Liver (tissue), 9 donors: ENCODE data around the gene CROCC2. TPM values are rescaled to one million over a fixed set of nuclear protein-coding genes. Genes with fewer than 3 reads are reported as not detected.

Experiments used
- DNase-seq: peaks from one replicate; pipeline ENCODE4 v3.0.0-alpha.2; 2017; ENCODE audit warnings: low spot score
- H3K27ac ChIP-seq, 2 donors: one replicate each; pipeline ENCODE4 v1.7.0; 2013; ENCODE audit warnings: inconsistent platforms in 2 of 2, low read length in 2 of 2, control low read depth in 1 of 2, low read depth in 1 of 2, mild to moderate bottlenecking in 1 of 2
- H3K27me3 ChIP-seq, 4 donors: one replicate each; pipeline versions ENCODE4 v1.6.1 to v1.7.0; 2013; ENCODE audit warnings: low read length in 3 of 4, inconsistent platforms in 1 of 4, mild to moderate bottlenecking in 1 of 4, moderate library complexity in 1 of 4; ENCODE audit not compliant: control insufficient read depth in 4 of 4, insufficient read depth in 4 of 4
- H3K36me3 ChIP-seq, 4 donors: one replicate each; pipeline versions ENCODE4 v1.6.1 to v1.7.0; 2013; ENCODE audit warnings: low read length in 3 of 4, mild to moderate bottlenecking in 3 of 4, low read depth in 1 of 4, moderate library complexity in 1 of 4; ENCODE audit not compliant: control insufficient read depth in 4 of 4, insufficient read depth in 3 of 4
- H3K4me1 ChIP-seq, 4 donors: one replicate each; pipeline versions ENCODE4 v1.6.1 to v1.7.0; 2013; ENCODE audit warnings: low read length in 3 of 4, mild to moderate bottlenecking in 3 of 4, moderate library complexity in 1 of 4; ENCODE audit not compliant: control insufficient read depth in 4 of 4, insufficient read depth in 4 of 4
- H3K4me3 ChIP-seq, 3 donors: one replicate each; pipeline versions ENCODE4 v1.6.1 to v1.7.0; 2013; ENCODE audit warnings: low read length in 3 of 3, control low read depth in 1 of 3, low read depth in 1 of 3, mild to moderate bottlenecking in 1 of 3
- H3K9ac ChIP-seq, 2 donors: one replicate each; pipeline ENCODE4 v1.7.0; 2013; ENCODE audit warnings: low read length in 2 of 2, mild to moderate bottlenecking in 2 of 2, moderate library complexity in 2 of 2, control low read depth in 1 of 2, low read depth in 1 of 2
- H3K9me3 ChIP-seq, 4 donors: one replicate each; pipeline versions ENCODE4 v1.6.1 to v1.7.0; 2013; ENCODE audit warnings: low read length in 3 of 4; ENCODE audit not compliant: control insufficient read depth in 4 of 4
- EGR1 ChIP-seq, 2 donors: IDR thresholded peaks; 2 replicates each; pipeline ENCODE4 v1.6.1; 2016 to 2018; ENCODE audit warnings: antibody characterized with exemption in 2 of 2, low read depth in 2 of 2
- FOXA1 ChIP-seq: IDR thresholded peaks from 2 replicates; pipeline ENCODE4 v1.6.1; 2016; ENCODE audit warnings: antibody characterized with exemption
- FOXA2 ChIP-seq: IDR thresholded peaks from 2 replicates; pipeline ENCODE4 v1.6.1; 2016; ENCODE audit warnings: antibody characterized with exemption
- GABPA ChIP-seq, 2 donors: IDR thresholded peaks in 1 of 2; conservative IDR thresholded peaks in 1 of 2; 2 replicates each; pipeline ENCODE4 v1.6.1; 2016; ENCODE audit warnings: antibody characterized with exemption in 2 of 2, mild to moderate bottlenecking in 1 of 2, moderate library complexity in 1 of 2
- HNF4A ChIP-seq, 2 donors: conservative IDR thresholded peaks; 2 replicates each; pipeline ENCODE4 v1.6.1; 2016; ENCODE audit warnings: antibody characterized with exemption in 2 of 2, mild to moderate bottlenecking in 2 of 2
- HNF4G ChIP-seq: IDR thresholded peaks from 2 replicates; pipeline ENCODE4 v1.6.1; 2016; ENCODE audit warnings: antibody characterized with exemption
- JUND ChIP-seq, 2 donors: IDR thresholded peaks; 2 replicates each; pipeline ENCODE4 v1.6.1; 2016; ENCODE audit warnings: antibody characterized with exemption in 2 of 2
- NR2F2 ChIP-seq: IDR thresholded peaks from 2 replicates; pipeline ENCODE4 v1.6.1; 2016; ENCODE audit warnings: antibody characterized with exemption
- RAD21 ChIP-seq, 2 donors: IDR thresholded peaks; 2 replicates each; pipeline ENCODE4 v1.6.1; 2016; ENCODE audit warnings: antibody characterized with exemption in 2 of 2, mild to moderate bottlenecking in 2 of 2
- RXRA ChIP-seq, 2 donors: IDR thresholded peaks; 2 replicates each; pipeline ENCODE4 v1.6.1; 2017 to 2018; ENCODE audit warnings: antibody characterized with exemption in 2 of 2, mild to moderate bottlenecking in 1 of 2
- SP1 ChIP-seq: IDR thresholded peaks from 2 replicates; pipeline ENCODE4 v1.6.1; 2018; ENCODE audit warnings: antibody characterized with exemption, mild to moderate bottlenecking
- TAF1 ChIP-seq: conservative IDR thresholded peaks from 2 replicates; pipeline ENCODE4 v1.6.1; 2016; ENCODE audit warnings: antibody characterized with exemption, mild to moderate bottlenecking
- YY1 ChIP-seq: IDR thresholded peaks from 2 replicates; pipeline ENCODE4 v1.6.1; 2016; ENCODE audit warnings: antibody characterized with exemption, mild to moderate bottlenecking
- WGBS: extraction: QIAGEN DNeasy Blood & Tissue Kit; methylation state at CpG from one replicate; pipeline ENCODE4 v1.1.7; 2013; 5-methylcytosine and 5-hydroxymethylcytosine counted together
- polyA plus RNA-seq, 2 donors: library from polyadenylated mRNA; stranded (reverse) in 1 of 2; unstranded in 1 of 2; fragments of 200-250 nt in 1 of 2; fragments of >200 nt in 1 of 2; fragmentation: Nextera tagmentation in 1 of 2; extraction: Ambion mirVana in 1 of 2; gene quantifications; one replicate each; pipeline versions ENCODE4 v1.2.1 to v1.2.3, GENCODE V29; 2013 to 2015
- total RNA-seq, 2 donors: library from RNA; depleted of rRNA; stranded (reverse); fragments of >200 nt; gene quantifications; one replicate each; pipeline ENCODE4 v1.2.3, GENCODE V29; 2014
- TF ChIP-seq, protein P1 (sequence below): fragments of 150-350 bp; IDR thresholded peaks from 2 replicates; pipeline ENCODE4 v1.5.1; 2017; ENCODE audit warnings: improper control_type of control experiment, low read depth, low read length; ENCODE audit not compliant: missing input control
- TF ChIP-seq, protein P2 (sequence below): IDR thresholded peaks from 2 replicates; pipeline ENCODE4 v1.6.1; 2016; ENCODE audit warnings: antibody characterized with exemption
- TF ChIP-seq, protein P3 (sequence below): IDR thresholded peaks from 2 replicates; pipeline ENCODE4 v1.6.1; 2016; ENCODE audit warnings: antibody characterized with exemption
- TF ChIP-seq, protein P4 (sequence below): IDR thresholded peaks from 2 replicates; pipeline ENCODE4 v1.6.1; 2016; ENCODE audit warnings: antibody characterized with exemption, mild to moderate bottlenecking
- donor health status: healthy.
- donor health status: healthy.
- donor health status: healthy.
- donor health status: healthy.
- donor health status: healthy.

The CROCC2 gene
- total and polyA plus RNA-seq, 4 donors = under 0.01 to 0.13 (median 0.05) TPM

DNA sequence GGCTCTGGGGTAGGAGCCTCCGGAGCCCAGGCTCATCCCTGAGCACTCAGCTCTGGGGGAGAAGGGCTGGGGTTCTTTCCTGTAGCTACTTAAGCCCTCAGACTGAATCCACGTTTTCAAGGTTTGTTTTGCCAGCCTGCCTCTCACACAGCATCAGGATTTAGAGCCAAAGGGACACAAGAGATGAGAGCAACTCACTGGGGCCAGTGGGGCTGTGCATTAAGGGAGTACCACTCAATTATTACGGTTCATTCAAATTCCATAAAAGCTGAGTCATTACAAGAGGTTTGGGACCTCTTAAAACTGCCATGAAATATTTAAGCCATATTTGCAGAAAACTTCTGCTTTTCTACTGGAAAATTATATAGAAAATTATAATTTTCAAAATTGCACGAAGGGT, 75.1 kb downstream of the CROCC2 start:
- Histone ChIP-seq H3K27me3 (no peaks in the 10 kb centered on the region), H3K36me3 (no peaks in the 10 kb centered on the region), H3K4me1 (peaks cover 13 to 28% (median 18%) of the 10 kb centered on the region in 4 donors), H3K27ac (no peak overlapping the region), H3K9me3 (no peaks in the 10 kb centered on the region), H3K9ac (no peak overlapping the region), H3K4me3 (no peak overlapping the region)
- whole genome bisulfite sequencing = 68% methylated on average over 4 of the region's 4 CpGs
- TF ChIP-seq YY1 = no peak
- TF ChIP-seq, protein P1, sequence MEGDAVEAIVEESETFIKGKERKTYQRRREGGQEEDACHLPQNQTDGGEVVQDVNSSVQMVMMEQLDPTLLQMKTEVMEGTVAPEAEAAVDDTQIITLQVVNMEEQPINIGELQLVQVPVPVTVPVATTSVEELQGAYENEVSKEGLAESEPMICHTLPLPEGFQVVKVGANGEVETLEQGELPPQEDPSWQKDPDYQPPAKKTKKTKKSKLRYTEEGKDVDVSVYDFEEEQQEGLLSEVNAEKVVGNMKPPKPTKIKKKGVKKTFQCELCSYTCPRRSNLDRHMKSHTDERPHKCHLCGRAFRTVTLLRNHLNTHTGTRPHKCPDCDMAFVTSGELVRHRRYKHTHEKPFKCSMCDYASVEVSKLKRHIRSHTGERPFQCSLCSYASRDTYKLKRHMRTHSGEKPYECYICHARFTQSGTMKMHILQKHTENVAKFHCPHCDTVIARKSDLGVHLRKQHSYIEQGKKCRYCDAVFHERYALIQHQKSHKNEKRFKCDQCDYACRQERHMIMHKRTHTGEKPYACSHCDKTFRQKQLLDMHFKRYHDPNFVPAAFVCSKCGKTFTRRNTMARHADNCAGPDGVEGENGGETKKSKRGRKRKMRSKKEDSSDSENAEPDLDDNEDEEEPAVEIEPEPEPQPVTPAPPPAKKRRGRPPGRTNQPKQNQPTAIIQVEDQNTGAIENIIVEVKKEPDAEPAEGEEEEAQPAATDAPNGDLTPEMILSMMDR = no peak
- no peak for TF ChIP-seq GABPA (IDR thresholded peaks at IDR 0.05 in 1 of 2, conservative IDR thresholded peaks at IDR 0.05 in 1 of 2)
- TF ChIP-seq FOXA1 = no peak
- TF ChIP-seq HNF4G = no peak
- TF ChIP-seq NR2F2 = no peak
- TF ChIP-seq SP1 = no peak
- TF ChIP-seq RAD21 (IDR thresholded peaks at IDR 0.05) = no peak
- TF ChIP-seq, protein P2, sequence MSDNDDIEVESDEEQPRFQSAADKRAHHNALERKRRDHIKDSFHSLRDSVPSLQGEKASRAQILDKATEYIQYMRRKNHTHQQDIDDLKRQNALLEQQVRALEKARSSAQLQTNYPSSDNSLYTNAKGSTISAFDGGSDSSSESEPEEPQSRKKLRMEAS = no peak
- no peak for TF ChIP-seq TAF1
- no peak for TF ChIP-seq JUND (IDR thresholded peaks at IDR 0.05)
- no peak for TF ChIP-seq FOXA2
- TF ChIP-seq, protein P3, sequence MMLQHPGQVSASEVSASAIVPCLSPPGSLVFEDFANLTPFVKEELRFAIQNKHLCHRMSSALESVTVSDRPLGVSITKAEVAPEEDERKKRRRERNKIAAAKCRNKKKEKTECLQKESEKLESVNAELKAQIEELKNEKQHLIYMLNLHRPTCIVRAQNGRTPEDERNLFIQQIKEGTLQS = no peak
- TF ChIP-seq RXRA (IDR thresholded peaks at IDR 0.05) = no peak
- TF ChIP-seq, protein P4, sequence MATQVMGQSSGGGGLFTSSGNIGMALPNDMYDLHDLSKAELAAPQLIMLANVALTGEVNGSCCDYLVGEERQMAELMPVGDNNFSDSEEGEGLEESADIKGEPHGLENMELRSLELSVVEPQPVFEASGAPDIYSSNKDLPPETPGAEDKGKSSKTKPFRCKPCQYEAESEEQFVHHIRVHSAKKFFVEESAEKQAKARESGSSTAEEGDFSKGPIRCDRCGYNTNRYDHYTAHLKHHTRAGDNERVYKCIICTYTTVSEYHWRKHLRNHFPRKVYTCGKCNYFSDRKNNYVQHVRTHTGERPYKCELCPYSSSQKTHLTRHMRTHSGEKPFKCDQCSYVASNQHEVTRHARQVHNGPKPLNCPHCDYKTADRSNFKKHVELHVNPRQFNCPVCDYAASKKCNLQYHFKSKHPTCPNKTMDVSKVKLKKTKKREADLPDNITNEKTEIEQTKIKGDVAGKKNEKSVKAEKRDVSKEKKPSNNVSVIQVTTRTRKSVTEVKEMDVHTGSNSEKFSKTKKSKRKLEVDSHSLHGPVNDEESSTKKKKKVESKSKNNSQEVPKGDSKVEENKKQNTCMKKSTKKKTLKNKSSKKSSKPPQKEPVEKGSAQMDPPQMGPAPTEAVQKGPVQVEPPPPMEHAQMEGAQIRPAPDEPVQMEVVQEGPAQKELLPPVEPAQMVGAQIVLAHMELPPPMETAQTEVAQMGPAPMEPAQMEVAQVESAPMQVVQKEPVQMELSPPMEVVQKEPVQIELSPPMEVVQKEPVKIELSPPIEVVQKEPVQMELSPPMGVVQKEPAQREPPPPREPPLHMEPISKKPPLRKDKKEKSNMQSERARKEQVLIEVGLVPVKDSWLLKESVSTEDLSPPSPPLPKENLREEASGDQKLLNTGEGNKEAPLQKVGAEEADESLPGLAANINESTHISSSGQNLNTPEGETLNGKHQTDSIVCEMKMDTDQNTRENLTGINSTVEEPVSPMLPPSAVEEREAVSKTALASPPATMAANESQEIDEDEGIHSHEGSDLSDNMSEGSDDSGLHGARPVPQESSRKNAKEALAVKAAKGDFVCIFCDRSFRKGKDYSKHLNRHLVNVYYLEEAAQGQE = no peak
- DNase-seq = no peak

DNA sequence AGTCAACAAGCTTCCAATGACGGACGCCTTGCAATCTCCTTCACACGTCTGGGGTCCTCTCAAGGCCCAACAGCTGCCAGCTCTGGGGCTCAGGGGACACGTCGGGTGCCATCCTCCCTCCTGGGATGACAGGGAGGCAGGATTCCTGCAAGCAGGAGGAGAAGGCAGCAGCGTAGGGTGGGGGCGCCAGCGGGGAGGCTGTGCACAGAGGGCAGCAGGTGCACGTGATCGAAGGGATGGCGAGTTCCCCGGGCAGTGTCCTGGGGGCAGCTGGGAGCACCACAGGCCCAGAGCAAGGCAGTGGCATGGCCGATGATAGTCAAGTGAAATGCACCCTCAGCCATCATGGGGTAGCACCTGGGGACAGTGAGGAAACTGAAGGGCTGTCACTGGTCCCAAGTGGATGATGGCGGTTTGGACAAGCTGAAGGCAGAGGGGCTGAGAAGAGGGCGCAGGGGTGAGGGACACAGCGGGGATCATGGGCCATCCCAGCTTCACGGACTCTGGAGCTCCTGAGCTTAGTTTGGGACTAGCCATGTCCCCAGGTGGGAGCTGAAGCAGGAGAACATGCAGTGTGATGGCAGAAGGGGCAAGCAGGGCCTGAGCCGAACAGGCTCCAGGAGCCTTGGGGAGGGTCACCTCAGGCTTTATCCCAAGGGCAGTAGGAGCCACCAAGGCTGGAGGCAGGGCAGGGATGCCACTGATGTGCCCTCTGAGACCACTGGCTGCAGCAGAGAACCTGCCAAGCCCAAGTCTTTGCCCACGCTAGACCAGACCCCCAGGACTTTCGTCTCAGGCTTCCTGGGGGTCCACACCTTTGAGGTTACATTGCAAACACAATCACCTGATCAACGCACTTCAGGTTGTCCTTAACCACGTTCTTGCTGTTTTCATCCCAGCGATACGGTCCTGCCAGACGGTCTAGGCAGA, 76.0 kb downstream of the CROCC2 start:
- Histone ChIP-seq H3K27me3 (no peaks in the 10 kb centered on the region), H3K4me3 (no peak overlapping the region), H3K36me3 (no peaks in the 10 kb centered on the region), H3K9me3 (no peaks in the 10 kb centered on the region), H3K4me1 (peaks cover 21 to 36% (median 26%) of the 10 kb centered on the region in 4 donors), H3K9ac (no peak overlapping the region), H3K27ac (no peak overlapping the region)
- no peak for DNase-seq
- WGBS = 92% methylated on average over 25 of the region's 25 CpGs
- TF ChIP-seq, protein P3 = no peak
- TF ChIP-seq HNF4A (conservative IDR thresholded peaks at IDR 0.05) (no peak), RAD21 (IDR thresholded peaks at IDR 0.05) (no peak), FOXA2 (no peak), RXRA (IDR thresholded peaks at IDR 0.05) (no peak), HNF4G (no peak), FOXA1 (no peak), EGR1 (IDR thresholded peaks at IDR 0.05; ENCODE audit: low read depth in 2 of 2) (no peak), JUND (IDR thresholded peaks at IDR 0.05) (no peak), GABPA (IDR thresholded peaks at IDR 0.05 in 1 of 2, conservative IDR thresholded peaks at IDR 0.05 in 1 of 2) (no peak), TAF1 (no peak), YY1 (no peak)
- TF ChIP-seq, protein P2 = no peak
- TF ChIP-seq, protein P4 = no peak
